ENCODE results near the gene B3GNT8. TPM values are rescaled to one million over a fixed set of nuclear protein-coding genes. Genes with fewer than 3 reads are reported as not detected.
A peak's percentile ranks its signal among the peaks of the same experiment; 100 is the strongest.
"Not testable (repeated sequence)": the region's sequence is repeated elsewhere in the genome, so short reads cannot be mapped to it uniquely, and the experiment has no call there.

Gene B3GNT8
- total RNA-seq, 1 donor from 2014 or later, result 3.0 TPM

- DNase-seq (ENCODE audit: low read depth in 2 of 2), result no peak
Measured at GRCh38 chr19:41437944-41438574, 10.9 kb upstream of the B3GNT8 start.

GRCh38 chr19:41436674-41436951 is 9.4 kb upstream of the B3GNT8 start:
- DNase-seq (ENCODE audit: low read depth in 2 of 2), result no peak

- no peak for DNase-seq (ENCODE audit: low read depth in 2 of 2)
Measured at GRCh38 chr19:41435936-41436673, 8.9 kb upstream of the B3GNT8 start.

GRCh38 chr19:41435376-41435775 is 8.2 kb upstream of the B3GNT8 start:
- not testable (repeated sequence) for DNase-seq (ENCODE audit: low read depth in 2 of 2)

GRCh38 chr19:41434450-41434849 is 7.3 kb upstream of the B3GNT8 start:
- DNase-seq (ENCODE audit: low read depth in 2 of 2), result no peak

GRCh38 chr19:41433171-41433570 is 6.0 kb upstream of the B3GNT8 start:
- no peak for DNase-seq (ENCODE audit: low read depth in 2 of 2)

GRCh38 chr19:41431426-41432386 is 4.5 kb upstream of the B3GNT8 start:
- DNase-seq (ENCODE audit: low read depth in 2 of 2), result peak; percentile 50 to 71

- DNase-seq (ENCODE audit: low read depth in 2 of 2), result no peak
Measured at GRCh38 chr19:41430922-41431321, 3.7 kb upstream of the B3GNT8 start.

- DNase-seq (ENCODE audit: low read depth in 2 of 2), result peak in 1 of 2 donors; percentile 33
Measured at GRCh38 chr19:41428481-41428859, 1.3 kb upstream of the B3GNT8 start.

- DNase-seq (ENCODE audit: low read depth in 2 of 2), result peak in 1 of 2 donors; percentile 37
Measured at GRCh38 chr19:41427647-41428480, 690 bp upstream of the B3GNT8 start.

GRCh38 chr19:41426116-41426841 is 895 bp downstream of the B3GNT8 start:
- no peak for DNase-seq (ENCODE audit: low read depth in 2 of 2)

- no peak for DNase-seq (ENCODE audit: low read depth in 2 of 2)
Measured at GRCh38 chr19:41425174-41426115, 1.7 kb downstream of the B3GNT8 start.

GRCh38 chr19:41424335-41425173 is 2.6 kb downstream of the B3GNT8 start:
- DNase-seq (ENCODE audit: low read depth in 2 of 2), result no peak

- no peak for DNase-seq (ENCODE audit: low read depth in 2 of 2)
Measured at GRCh38 chr19:41422955-41423354, 4.2 kb downstream of the B3GNT8 start.

- DNase-seq (ENCODE audit: low read depth in 2 of 2), result no peak
Measured at GRCh38 chr19:41422456-41422855, 4.7 kb downstream of the B3GNT8 start.

GRCh38 chr19:41421973-41422372 is 5.2 kb downstream of the B3GNT8 start:
- no peak for DNase-seq (ENCODE audit: low read depth in 2 of 2)

GRCh38 chr19:41421314-41421713 is 5.9 kb downstream of the B3GNT8 start:
- no peak for DNase-seq (ENCODE audit: low read depth in 2 of 2)

GRCh38 chr19:41420101-41420880 is 6.9 kb downstream of the B3GNT8 start:
- DNase-seq (ENCODE audit: low read depth in 2 of 2), result no peak

Data from lung microvascular endothelial cell (primary cell).